Suprapubic skin (tissue), 3 donors: ENCODE measurements around the gene PUM1.

Experiments
- POLR2A ChIP-seq, 2 donors: fragments of 450-650 bp; IDR thresholded peaks; one replicate each; pipeline ENCODE4 v1.6.1; 2017; ENCODE audit warnings: antibody characterized with exemption in 2 of 2, mild to moderate bottlenecking in 2 of 2, moderate library complexity in 2 of 2
- TF ChIP-seq, protein P1 (sequence below), 2 donors: fragments of 200-600 bp in 1 of 2; fragments of 450-650 bp in 1 of 2; sonication (generic) in 1 of 2; IDR thresholded peaks; one replicate each; pipeline ENCODE4 v1.5.1; 2016 to 2019; ENCODE audit warnings: antibody characterized with exemption in 2 of 2, mild to moderate bottlenecking in 1 of 2, moderate library complexity in 1 of 2

GRCh38 chr1:30891227-30891552 is 174.3 kb downstream of the PUM1 start:
- TF ChIP-seq POLR2A (IDR thresholded peaks at IDR 0.05): no peak
- TF ChIP-seq, protein P1, sequence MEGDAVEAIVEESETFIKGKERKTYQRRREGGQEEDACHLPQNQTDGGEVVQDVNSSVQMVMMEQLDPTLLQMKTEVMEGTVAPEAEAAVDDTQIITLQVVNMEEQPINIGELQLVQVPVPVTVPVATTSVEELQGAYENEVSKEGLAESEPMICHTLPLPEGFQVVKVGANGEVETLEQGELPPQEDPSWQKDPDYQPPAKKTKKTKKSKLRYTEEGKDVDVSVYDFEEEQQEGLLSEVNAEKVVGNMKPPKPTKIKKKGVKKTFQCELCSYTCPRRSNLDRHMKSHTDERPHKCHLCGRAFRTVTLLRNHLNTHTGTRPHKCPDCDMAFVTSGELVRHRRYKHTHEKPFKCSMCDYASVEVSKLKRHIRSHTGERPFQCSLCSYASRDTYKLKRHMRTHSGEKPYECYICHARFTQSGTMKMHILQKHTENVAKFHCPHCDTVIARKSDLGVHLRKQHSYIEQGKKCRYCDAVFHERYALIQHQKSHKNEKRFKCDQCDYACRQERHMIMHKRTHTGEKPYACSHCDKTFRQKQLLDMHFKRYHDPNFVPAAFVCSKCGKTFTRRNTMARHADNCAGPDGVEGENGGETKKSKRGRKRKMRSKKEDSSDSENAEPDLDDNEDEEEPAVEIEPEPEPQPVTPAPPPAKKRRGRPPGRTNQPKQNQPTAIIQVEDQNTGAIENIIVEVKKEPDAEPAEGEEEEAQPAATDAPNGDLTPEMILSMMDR (IDR thresholded peaks at IDR 0.05): no peak
